K562 (cell line): Measurements from ENCODE around the gene CCDC61. TPM values are rescaled to one million over a fixed set of nuclear protein-coding genes. Genes with fewer than 3 reads are reported as not detected.

Source experiments
- ATAC-seq: fragments of 200-7000 bp; cut with Tn5 transposase; 3 replicates; pipeline ENCODE4 v1.9.1; 2020; ENCODE audit warnings: moderate library complexity
- BruUV-seq: library from RNA; stranded (reverse); fragments of 400-500 nt; replicated peaks from 2 replicates; lab custom pipeline; 2021; lab: Mats Ljungman, UMichigan
- CTCF ChIA-PET: fragments of 300-600 bp; formaldehyde crosslinking; extraction: SDS; loops from one replicate; lab custom pipeline; 2021; ENCODE audit warnings: low intra/inter-chr PET ratio; lab: Yijun Ruan, JAX
- POLR2A ChIA-PET: fragments of 300-600, 350-650 bp; sonication (Branson Sonifier 250); formaldehyde crosslinking; extraction: SDS; loops from one replicate; lab custom pipeline; 2021; ENCODE audit warnings: antibody characterized with exemption, inconsistent platforms; lab: Yijun Ruan, JAX
- DNase-seq, 4 experiments: peaks; one replicate each; pipeline versions ENCODE4 v3.0.0 to v3.0.0-alpha.2; 2011 to 2018; ENCODE audit warnings: low spot score in 3 of 4, mixed read lengths in 3 of 4; ENCODE audit errors: extremely low read depth in 1 of 4
- FAIRE-seq: peaks from 2 replicates; lab custom pipeline; 2011; peaks lifted over from hg19 to GRCh38; lab: Jason Lieb, UNC
- H2AFZ ChIP-seq: 2 replicates; pipeline ENCODE4 v1.6.0; 2011; ENCODE audit warnings: low read depth, low read length, control low read depth, inconsistent platforms
- H3K27ac ChIP-seq: fragments of 200-600 bp; 3 replicates; pipeline ENCODE4 v1.8.0; 2011; ENCODE audit warnings: low read depth, mild to moderate bottlenecking, control low read depth, inconsistent platforms, low read length, moderate library complexity, mixed read lengths; ENCODE audit errors: extremely low read depth
- H3K27me3 ChIP-seq, 2 experiments: fragments of 300-600 bp in 1 of 2; 2 replicates in 1 of 2; 3 replicates in 1 of 2; pipeline versions ENCODE4 v1.6.0 to v1.8.0; 2011; ENCODE audit warnings: inconsistent platforms in 2 of 2, low read length in 2 of 2, mild to moderate bottlenecking in 1 of 2, mixed read lengths in 1 of 2, moderate library complexity in 1 of 2; ENCODE audit not compliant: control insufficient read depth in 2 of 2, insufficient read depth in 2 of 2
- H3K36me3 ChIP-seq: fragments of 300-600 bp; 3 replicates; pipeline ENCODE4 v1.8.0; 2011; ENCODE audit warnings: mild to moderate bottlenecking, low read length, inconsistent platforms; ENCODE audit not compliant: control insufficient read depth, insufficient read depth
- H3K4me1 ChIP-seq, 2 experiments: fragments of 200-600 bp in 1 of 2; replicated peaks in 1 of 2; 2 replicates in 1 of 2; 3 replicates in 1 of 2; pipeline versions ENCODE4 v1.5.1 to v1.8.0; 2011; ENCODE audit warnings: inconsistent platforms in 2 of 2, low read length in 2 of 2, mild to moderate bottlenecking in 1 of 2, mixed read lengths in 1 of 2, moderate library complexity in 1 of 2; ENCODE audit not compliant: control insufficient read depth in 2 of 2, insufficient read depth in 2 of 2
- H3K4me2 ChIP-seq: 2 replicates; pipeline ENCODE4 v1.6.1; 2011; ENCODE audit warnings: low read length, control low read depth, inconsistent platforms, mixed read lengths; ENCODE audit not compliant: insufficient read depth
- H3K4me3 ChIP-seq: fragments of 200-600 bp; sonication (generic), shearing (Covaris generic); 2 replicates; pipeline ENCODE4 v1.5.1; 2016; ENCODE audit warnings: control low read depth, inconsistent platforms
- H3K79me2 ChIP-seq: fragments of 200-600 bp; 3 replicates; pipeline ENCODE4 v1.8.0; 2011; ENCODE audit warnings: low read length, inconsistent platforms; ENCODE audit not compliant: control insufficient read depth, insufficient read depth
- H3K9ac ChIP-seq, 2 experiments: 2 replicates each; pipeline versions ENCODE4 v1.6.0 to v1.6.1; 2011; ENCODE audit warnings: low read depth in 2 of 2, low read length in 2 of 2, control low read depth in 1 of 2, inconsistent platforms in 1 of 2, mild to moderate bottlenecking in 1 of 2, mixed read lengths in 1 of 2; ENCODE audit not compliant: insufficient read depth in 1 of 2
- H3K9me1 ChIP-seq: one replicate; pipeline ENCODE4 v1.6.0; 2011; ENCODE audit warnings: inconsistent platforms, mild to moderate bottlenecking, low read length, moderate library complexity; ENCODE audit not compliant: control insufficient read depth, insufficient read depth
- H3K9me3 ChIP-seq: replicated peaks from 2 replicates; pipeline ENCODE4 v1.5.1; 2011; ENCODE audit warnings: low read depth, low read length, inconsistent platforms; ENCODE audit not compliant: control insufficient read depth, insufficient read depth
- H4K20me1 ChIP-seq: replicated peaks from 2 replicates; pipeline ENCODE4 v1.6.1; 2011; ENCODE audit warnings: low read length, inconsistent platforms, mixed read lengths; ENCODE audit not compliant: control insufficient read depth, insufficient read depth
- ADNP ChIP-seq: fragments of 200-800 bp; sonication (Bioruptor generic); IDR thresholded peaks from 2 replicates; pipeline ENCODE4 v1.6.1; 2016; ENCODE audit warnings: missing genetic modification characterization, missing compliant biosample characterization
- DMBX1 ChIP-seq: fragments of 250-450 bp; sonication (Bioruptor Pico); IDR thresholded peaks from 2 replicates; pipeline ENCODE4 v1.8.0; 2022; ENCODE audit warnings: inconsistent platforms, mild to moderate bottlenecking, moderate library complexity, borderline replicate concordance
- KLF13 ChIP-seq: fragments of 450-650 bp; IDR thresholded peaks from 2 replicates; pipeline ENCODE4 v1.6.1; 2016; ENCODE audit warnings: missing genetic modification characterization, low read depth, mild to moderate bottlenecking, missing compliant biosample characterization, moderate library complexity, borderline replicate concordance
- MTA3 ChIP-seq: fragments of 450-650 bp; formaldehyde crosslinking; IDR thresholded peaks from 2 replicates; pipeline ENCODE4 v1.6.1; 2017; ENCODE audit warnings: mild to moderate bottlenecking, borderline replicate concordance
- NFATC3 ChIP-seq: fragments of 450-650 bp; IDR thresholded peaks from 2 replicates; pipeline ENCODE4 v1.6.1; 2017; ENCODE audit warnings: mild to moderate bottlenecking
- NR3C1 ChIP-seq: sonication (generic); formaldehyde crosslinking; IDR thresholded peaks from 2 replicates; pipeline ENCODE4 v1.8.1; 2022; ENCODE audit warnings: missing genetic modification reagents
- PHF8 ChIP-seq: fragments of 200-600 bp; sonication (generic); IDR thresholded peaks from 2 replicates; pipeline ENCODE4 v1.6.1; 2012; ENCODE audit warnings: mixed run types, mild to moderate bottlenecking, inconsistent platforms, low read length, moderate library complexity, borderline replicate concordance
- SREBF1 ChIP-seq: fragments of 150-350 bp; IDR thresholded peaks from 2 replicates; pipeline ENCODE4 v1.6.1; 2014; ENCODE audit warnings: antibody characterized with exemption, low read depth, low read length, borderline replicate concordance
- SUPT5H ChIP-seq: fragments of 450-650 bp; IDR thresholded peaks from 2 replicates; pipeline ENCODE4 v1.6.1; 2016
- ZBED1 ChIP-seq: IDR thresholded peaks from 2 replicates; pipeline ENCODE4 v1.6.1; 2014
- ZNF324 ChIP-seq: fragments of 250-450 bp; sonication (Bioruptor Pico); IDR thresholded peaks from 2 replicates; pipeline ENCODE4 v1.4.0; 2020; ENCODE audit warnings: mild to moderate bottlenecking
- WGBS: fragments of 100-300 bp; shearing (Covaris generic); methylation state at CpG from one replicate; pipeline ENCODE4 v1.1.6; 2016; ENCODE audit warnings: low coverage, mixed read lengths; ENCODE audit not compliant: insufficient coverage; ENCODE audit errors: missing lambda C conversion rate; 5-methylcytosine and 5-hydroxymethylcytosine counted together
- in situ Hi-C: fragments of 300-500 bp; cut with MboI; formaldehyde crosslinking; loops from 4 replicates; pipeline ENCODE4 v1.15.0; 2018; ENCODE audit warnings: inconsistent platforms, mixed read lengths
- intact Hi-C: fragments of 100-400 bp; cut with micrococcal nuclease; formaldehyde crosslinking; loops from 2 replicates; pipeline ENCODE4 v1.14.2; 2022
- polyA plus RNA-seq, 8 experiments: library from polyadenylated mRNA; depleted of rRNA in 4 of 8; stranded (reverse) in 5 of 8; unstranded in 3 of 8; fragments of >200 nt; fragmentation: Nextera tagmentation in 2 of 8; fragmentation: Illumina TruSeq in 1 of 8; extraction: Ambion mirVana in 2 of 8; extraction: Trizol in 1 of 8; gene quantifications; 2 replicates each; pipeline versions ENCODE4 v1.2.1 to v1.2.3, GENCODE V29; 2011 to 2014; ENCODE audit warnings: inconsistent platforms in 1 of 8, missing spikeins in 1 of 8
- total RNA-seq, 7 experiments: library from RNA; depleted of rRNA in 6 of 7; stranded (reverse); fragments of >200 nt in 6 of 7; fragmentation: Illumina TruSeq in 2 of 7; extraction: Trizol in 2 of 7; gene quantifications; 2 replicates each; pipeline versions ENCODE4 v1.2.1 to v1.2.3, GENCODE V29; 2011 to 2021; ENCODE audit warnings: low replicate concordance in 1 of 7
- TF ChIP-seq, protein P1 (sequence below): fragments of 450-650 bp; conservative IDR thresholded peaks from 2 replicates; pipeline ENCODE4 v1.6.1; 2016; ENCODE audit warnings: missing genetic modification characterization, low read depth, mild to moderate bottlenecking, missing compliant biosample characterization, moderate library complexity
- TF ChIP-seq, protein P2 (sequence below): IDR thresholded peaks from 2 replicates; pipeline ENCODE4 v1.6.1; 2014; ENCODE audit warnings: antibody characterized with exemption
- TF ChIP-seq, protein P3 (sequence below): fragments of 450-650 bp; IDR thresholded peaks from 2 replicates; pipeline ENCODE4 v1.6.1; 2017; ENCODE audit warnings: antibody characterized with exemption, mild to moderate bottlenecking

The CCDC61 gene
- total and polyA plus RNA-seq, 9 of the 15 experiments (the other 6 are each of a cell fraction or from before 2014, with no cell fraction given): 0.07 to 27.0 (median 10.3) TPM

DNA sequence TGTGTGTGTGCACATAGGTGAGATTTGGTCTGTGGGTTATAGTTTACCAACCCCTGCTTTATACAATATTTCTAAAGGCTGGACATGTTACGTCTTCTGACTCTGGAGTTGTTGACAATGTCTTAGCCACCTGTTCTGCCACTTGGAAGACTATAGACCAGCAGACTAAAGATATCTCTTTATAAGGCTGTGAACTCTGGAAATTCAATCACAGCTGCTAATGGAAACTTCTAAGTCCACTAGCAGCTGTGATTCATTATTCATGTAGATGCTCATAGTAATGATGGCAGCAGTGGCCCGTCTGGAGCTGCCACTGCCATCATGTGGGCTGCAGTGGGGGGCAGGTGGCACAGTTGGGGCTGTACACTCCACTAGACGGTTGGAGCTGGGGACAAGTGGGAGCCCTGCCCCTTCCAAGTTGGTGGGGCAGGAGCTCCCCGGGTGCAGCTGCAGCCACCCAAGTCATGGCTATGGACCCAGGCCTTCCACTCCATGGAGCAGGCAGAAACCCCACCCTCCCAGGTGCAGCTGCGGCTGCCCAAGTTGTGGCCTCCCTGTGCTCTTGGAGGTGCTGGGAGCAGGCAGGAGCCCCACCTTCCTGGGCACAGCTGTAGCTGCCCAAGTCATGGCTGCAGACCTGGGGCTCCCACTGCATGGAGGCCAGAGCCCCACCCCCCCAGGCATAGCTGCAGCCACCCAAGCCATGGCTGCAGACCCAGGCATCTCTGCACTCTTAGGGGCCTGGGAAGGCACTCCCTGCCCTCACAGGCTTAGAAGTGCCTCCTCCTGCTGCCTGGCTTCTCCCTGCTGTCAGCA is 36.7 kb downstream of the CCDC61 start (continued):
- TF ChIP-seq KLF13 (tag): no peak
- TF ChIP-seq, all 486 proteins: peak for 0

DNA sequence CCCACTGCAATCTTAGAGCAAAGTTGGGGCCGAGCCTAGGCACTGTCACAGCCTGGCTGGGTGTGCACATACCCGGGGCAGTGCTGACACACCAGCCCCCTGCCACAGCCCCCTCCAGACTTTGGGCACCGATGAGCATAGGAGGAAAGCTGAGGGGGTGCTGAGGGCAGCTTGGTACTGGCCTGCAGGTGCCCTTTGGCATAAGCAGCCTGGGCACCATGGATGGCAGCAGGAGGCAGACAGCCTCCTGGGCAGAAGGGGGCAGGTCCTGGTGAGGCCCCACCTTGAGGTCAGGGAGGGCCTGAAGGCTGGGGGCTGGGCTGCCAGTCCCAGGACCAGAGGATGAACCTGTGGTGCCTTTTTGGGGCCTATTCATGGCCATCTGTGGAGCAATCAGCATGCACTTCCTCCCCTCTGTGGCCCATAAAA is 37.3 kb downstream of the CCDC61 start:
- no peaks in the 10 kb centered on the region for H3K9me1 ChIP-seq
- H3K4me1 ChIP-seq: no peaks in the 10 kb centered on the region
- H3K79me2 ChIP-seq: no peaks in the 10 kb centered on the region
- no peak overlapping the region for H2AFZ ChIP-seq
- H3K36me3 ChIP-seq: no peaks in the 10 kb centered on the region
- H3K9ac ChIP-seq: no peak overlapping the region
- ChIA-PET POLR2A (interaction anchor here (0.6 to 1.0 kb wide), 3 partner anchors 23 to 250 kb away, joined by 3 read pairs; no protein-coding TSS in a partner anchor), CTCF (no interaction called here)
- H3K4me3 ChIP-seq: no peak overlapping the region
- 3% methylated on average over 3 of the region's 3 CpGs for WGBS
- in situ Hi-C loops (no loop called here), intact Hi-C loops (no loop called here)
- BruUV-seq: no TSS peak
- ATAC-seq: no peak
- DNase-seq: no peak
- H3K27me3 ChIP-seq: peaks cover 2 to 31% of the 10 kb centered on the region in 2 experiments; a peak in 2 of 5 replicates
- no peak overlapping the region for H3K4me2 ChIP-seq
- no peaks in the 10 kb centered on the region for H4K20me1 ChIP-seq
- FAIRE-seq: no peak
- H3K27ac ChIP-seq: no peak overlapping the region
- no peaks in the 10 kb centered on the region for H3K9me3 ChIP-seq
- TF ChIP-seq NFATC3: no peak
- no peak for TF ChIP-seq SREBF1
- no peak for TF ChIP-seq DMBX1 (CRISPR knock-in tag)
- no peak for TF ChIP-seq ZNF324 (CRISPR knock-in tag)
- TF ChIP-seq SUPT5H: no peak
- no peak for TF ChIP-seq ZBED1
- TF ChIP-seq PHF8: no peak
- TF ChIP-seq ADNP: no peak
- TF ChIP-seq MTA3: no peak
- TF ChIP-seq, protein P1, sequence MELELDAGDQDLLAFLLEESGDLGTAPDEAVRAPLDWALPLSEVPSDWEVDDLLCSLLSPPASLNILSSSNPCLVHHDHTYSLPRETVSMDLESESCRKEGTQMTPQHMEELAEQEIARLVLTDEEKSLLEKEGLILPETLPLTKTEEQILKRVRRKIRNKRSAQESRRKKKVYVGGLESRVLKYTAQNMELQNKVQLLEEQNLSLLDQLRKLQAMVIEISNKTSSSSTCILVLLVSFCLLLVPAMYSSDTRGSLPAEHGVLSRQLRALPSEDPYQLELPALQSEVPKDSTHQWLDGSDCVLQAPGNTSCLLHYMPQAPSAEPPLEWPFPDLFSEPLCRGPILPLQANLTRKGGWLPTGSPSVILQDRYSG (tag): no peak
- no peak for TF ChIP-seq NR3C1
- TF ChIP-seq, protein P2, sequence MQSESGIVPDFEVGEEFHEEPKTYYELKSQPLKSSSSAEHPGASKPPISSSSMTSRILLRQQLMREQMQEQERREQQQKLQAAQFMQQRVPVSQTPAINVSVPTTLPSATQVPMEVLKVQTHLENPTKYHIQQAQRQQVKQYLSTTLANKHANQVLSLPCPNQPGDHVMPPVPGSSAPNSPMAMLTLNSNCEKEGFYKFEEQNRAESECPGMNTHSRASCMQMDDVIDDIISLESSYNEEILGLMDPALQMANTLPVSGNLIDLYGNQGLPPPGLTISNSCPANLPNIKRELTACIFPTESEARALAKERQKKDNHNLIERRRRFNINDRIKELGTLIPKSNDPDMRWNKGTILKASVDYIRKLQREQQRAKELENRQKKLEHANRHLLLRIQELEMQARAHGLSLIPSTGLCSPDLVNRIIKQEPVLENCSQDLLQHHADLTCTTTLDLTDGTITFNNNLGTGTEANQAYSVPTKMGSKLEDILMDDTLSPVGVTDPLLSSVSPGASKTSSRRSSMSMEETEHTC: no peak
- TF ChIP-seq, protein P3, sequence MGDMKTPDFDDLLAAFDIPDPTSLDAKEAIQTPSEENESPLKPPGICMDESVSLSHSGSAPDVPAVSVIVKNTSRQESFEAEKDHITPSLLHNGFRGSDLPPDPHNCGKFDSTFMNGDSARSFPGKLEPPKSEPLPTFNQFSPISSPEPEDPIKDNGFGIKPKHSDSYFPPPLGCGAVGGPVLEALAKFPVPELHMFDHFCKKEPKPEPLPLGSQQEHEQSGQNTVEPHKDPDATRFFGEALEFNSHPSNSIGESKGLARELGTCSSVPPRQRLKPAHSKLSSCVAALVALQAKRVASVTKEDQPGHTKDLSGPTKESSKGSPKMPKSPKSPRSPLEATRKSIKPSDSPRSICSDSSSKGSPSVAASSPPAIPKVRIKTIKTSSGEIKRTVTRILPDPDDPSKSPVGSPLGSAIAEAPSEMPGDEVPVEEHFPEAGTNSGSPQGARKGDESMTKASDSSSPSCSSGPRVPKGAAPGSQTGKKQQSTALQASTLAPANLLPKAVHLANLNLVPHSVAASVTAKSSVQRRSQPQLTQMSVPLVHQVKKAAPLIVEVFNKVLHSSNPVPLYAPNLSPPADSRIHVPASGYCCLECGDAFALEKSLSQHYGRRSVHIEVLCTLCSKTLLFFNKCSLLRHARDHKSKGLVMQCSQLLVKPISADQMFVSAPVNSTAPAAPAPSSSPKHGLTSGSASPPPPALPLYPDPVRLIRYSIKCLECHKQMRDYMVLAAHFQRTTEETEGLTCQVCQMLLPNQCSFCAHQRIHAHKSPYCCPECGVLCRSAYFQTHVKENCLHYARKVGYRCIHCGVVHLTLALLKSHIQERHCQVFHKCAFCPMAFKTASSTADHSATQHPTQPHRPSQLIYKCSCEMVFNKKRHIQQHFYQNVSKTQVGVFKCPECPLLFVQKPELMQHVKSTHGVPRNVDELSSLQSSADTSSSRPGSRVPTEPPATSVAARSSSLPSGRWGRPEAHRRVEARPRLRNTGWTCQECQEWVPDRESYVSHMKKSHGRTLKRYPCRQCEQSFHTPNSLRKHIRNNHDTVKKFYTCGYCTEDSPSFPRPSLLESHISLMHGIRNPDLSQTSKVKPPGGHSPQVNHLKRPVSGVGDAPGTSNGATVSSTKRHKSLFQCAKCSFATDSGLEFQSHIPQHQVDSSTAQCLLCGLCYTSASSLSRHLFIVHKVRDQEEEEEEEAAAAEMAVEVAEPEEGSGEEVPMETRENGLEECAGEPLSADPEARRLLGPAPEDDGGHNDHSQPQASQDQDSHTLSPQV: no peak
